Loucy (cell line): ENCODE measurements around the gene PLBD1.

Experiments used
- H2AFZ ChIP-seq: fragments of 200-600 bp; sonication (generic); 2 replicates; pipeline ENCODE4 v1.6.0; 2016; ENCODE audit warnings: antibody characterized with exemption, mild to moderate bottlenecking, low read length, moderate library complexity
- H3F3A ChIP-seq: fragments of 200-600 bp; 2 replicates; pipeline ENCODE4 v1.6.0; 2016; ENCODE audit warnings: antibody characterized with exemption, low read depth, mild to moderate bottlenecking
- H3K27me3 ChIP-seq: fragments of 200-600 bp; sonication (generic); 2 replicates; pipeline ENCODE4 v1.6.1; 2014; ENCODE audit warnings: low read length, mild to moderate bottlenecking; ENCODE audit not compliant: insufficient read depth, poor library complexity, severe bottlenecking
- H3K36me3 ChIP-seq: fragments of 200-600 bp; sonication (generic); 2 replicates; pipeline ENCODE4 v1.6.1; 2016; ENCODE audit warnings: low read length; ENCODE audit not compliant: insufficient read depth
- H3K4me1 ChIP-seq: fragments of 200-600 bp; sonication (generic); 2 replicates; pipeline ENCODE4 v1.5.1; 2014; ENCODE audit warnings: low read length, mild to moderate bottlenecking; ENCODE audit not compliant: insufficient read depth, poor library complexity, severe bottlenecking
- H3K4me2 ChIP-seq: fragments of 200-600 bp; sonication (generic); 2 replicates; pipeline ENCODE4 v1.6.0; 2014; ENCODE audit warnings: antibody characterized with exemption, low read length, low read depth, mild to moderate bottlenecking; ENCODE audit not compliant: poor library complexity, severe bottlenecking
- H3K4me3 ChIP-seq: fragments of 200-600 bp; sonication (generic); 2 replicates; pipeline ENCODE4 v1.5.1; 2014; ENCODE audit warnings: low read length, mild to moderate bottlenecking, mixed read lengths; ENCODE audit not compliant: poor library complexity, severe bottlenecking
- H3K79me2 ChIP-seq: fragments of 200-600 bp; sonication (generic); 2 replicates; pipeline ENCODE4 v1.6.1; 2014; ENCODE audit warnings: low read length; ENCODE audit not compliant: insufficient read depth
- H3K9ac ChIP-seq: fragments of 200-600 bp; sonication (generic); 2 replicates; pipeline ENCODE4 v1.6.0; 2014; ENCODE audit warnings: mild to moderate bottlenecking, low read depth, low read length, moderate library complexity; ENCODE audit not compliant: poor library complexity, severe bottlenecking
- H3K9me2 ChIP-seq: fragments of 200-600 bp; sonication (generic); replicated peaks from 2 replicates; pipeline ENCODE4 v1.6.1; 2016; ENCODE audit warnings: low read depth, low read length, mixed read lengths
- H3K9me3 ChIP-seq: fragments of 200-600 bp; sonication (generic); 2 replicates; pipeline ENCODE4 v1.6.1; 2014; ENCODE audit warnings: mild to moderate bottlenecking, antibody characterized with exemption, low read length, low read depth; ENCODE audit not compliant: insufficient read depth
- H4K20me1 ChIP-seq: fragments of 200-600 bp; sonication (generic); 2 replicates; pipeline ENCODE4 v1.6.0; 2014; ENCODE audit warnings: antibody characterized with exemption, low read length, mild to moderate bottlenecking; ENCODE audit not compliant: insufficient read depth, poor library complexity, severe bottlenecking
- EZH2phosphoT487 ChIP-seq: fragments of 200-600 bp; IDR thresholded peaks from 2 replicates; pipeline ENCODE4 v1.6.1; 2018; ENCODE audit warnings: antibody characterized with exemption, mild to moderate bottlenecking, moderate library complexity, borderline replicate concordance
- TF ChIP-seq, protein P1 (sequence below): fragments of 200-600 bp; sonication (generic); conservative IDR thresholded peaks from 2 replicates; pipeline ENCODE4 v1.5.1; 2014; ENCODE audit warnings: mild to moderate bottlenecking, antibody characterized with exemption, low read length

Gene PLBD1

GRCh38 chr12:14521822-14522221, 45.9 kb downstream of the PLBD1 start:
- no peaks in the 10 kb centered on the region for H3F3A ChIP-seq
- H3K4me3 ChIP-seq: no peak overlapping the region
- peaks cover 12% of the 10 kb centered on the region; the same call in 1 of the 2 replicates for H3K9me3 ChIP-seq
- no peak overlapping the region for H3K9ac ChIP-seq
- no peaks in the 10 kb centered on the region for H3K9me2 ChIP-seq
- no peaks in the 10 kb centered on the region for H3K36me3 ChIP-seq
- H2AFZ ChIP-seq: no peak overlapping the region
- no peak for TF ChIP-seq EZH2phosphoT487
- TF ChIP-seq, protein P1, sequence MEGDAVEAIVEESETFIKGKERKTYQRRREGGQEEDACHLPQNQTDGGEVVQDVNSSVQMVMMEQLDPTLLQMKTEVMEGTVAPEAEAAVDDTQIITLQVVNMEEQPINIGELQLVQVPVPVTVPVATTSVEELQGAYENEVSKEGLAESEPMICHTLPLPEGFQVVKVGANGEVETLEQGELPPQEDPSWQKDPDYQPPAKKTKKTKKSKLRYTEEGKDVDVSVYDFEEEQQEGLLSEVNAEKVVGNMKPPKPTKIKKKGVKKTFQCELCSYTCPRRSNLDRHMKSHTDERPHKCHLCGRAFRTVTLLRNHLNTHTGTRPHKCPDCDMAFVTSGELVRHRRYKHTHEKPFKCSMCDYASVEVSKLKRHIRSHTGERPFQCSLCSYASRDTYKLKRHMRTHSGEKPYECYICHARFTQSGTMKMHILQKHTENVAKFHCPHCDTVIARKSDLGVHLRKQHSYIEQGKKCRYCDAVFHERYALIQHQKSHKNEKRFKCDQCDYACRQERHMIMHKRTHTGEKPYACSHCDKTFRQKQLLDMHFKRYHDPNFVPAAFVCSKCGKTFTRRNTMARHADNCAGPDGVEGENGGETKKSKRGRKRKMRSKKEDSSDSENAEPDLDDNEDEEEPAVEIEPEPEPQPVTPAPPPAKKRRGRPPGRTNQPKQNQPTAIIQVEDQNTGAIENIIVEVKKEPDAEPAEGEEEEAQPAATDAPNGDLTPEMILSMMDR: no peak
- H3K4me1 ChIP-seq: no peaks in the 10 kb centered on the region
- H3K4me2 ChIP-seq: no peak overlapping the region
- H3K79me2 ChIP-seq: no peaks in the 10 kb centered on the region
- H4K20me1 ChIP-seq: no peaks in the 10 kb centered on the region
- H3K27me3 ChIP-seq: no peaks in the 10 kb centered on the region

- H3K9ac ChIP-seq: no peak overlapping the region
- H3K27me3 ChIP-seq: no peaks in the 10 kb centered on the region
- H3K9me2 ChIP-seq: no peaks in the 10 kb centered on the region
- TF ChIP-seq, protein P1: no peak
- no peak for TF ChIP-seq EZH2phosphoT487
- no peak overlapping the region for H3K4me2 ChIP-seq
- H3K4me1 ChIP-seq: no peaks in the 10 kb centered on the region
- H3K9me3 ChIP-seq: no peaks in the 10 kb centered on the region
- H2AFZ ChIP-seq: 0 out of 2 replicates have a peak overlapping the region, but pooled peaks have one; percentile 11
- no peaks in the 10 kb centered on the region for H3K36me3 ChIP-seq
- no peaks in the 10 kb centered on the region for H3K79me2 ChIP-seq
- H3K4me3 ChIP-seq: no peak overlapping the region
- H4K20me1 ChIP-seq: no peaks in the 10 kb centered on the region
- H3F3A ChIP-seq: no peaks in the 10 kb centered on the region
Observed at GRCh38 chr12:14514946-14515345, 52.7 kb downstream of the PLBD1 start.

- no peaks in the 10 kb centered on the region for H3K79me2 ChIP-seq
- no peaks in the 10 kb centered on the region for H3F3A ChIP-seq
- no peaks in the 10 kb centered on the region for H3K9me3 ChIP-seq
- H4K20me1 ChIP-seq: no peaks in the 10 kb centered on the region
- no peaks in the 10 kb centered on the region for H3K27me3 ChIP-seq
- H3K9me2 ChIP-seq: no peaks in the 10 kb centered on the region
- no peak for TF ChIP-seq EZH2phosphoT487
- TF ChIP-seq, protein P1: peak; percentile 71
- no peak overlapping the region for H3K9ac ChIP-seq
- no peak overlapping the region for H3K4me2 ChIP-seq
- H2AFZ ChIP-seq: no peak overlapping the region
- no peaks in the 10 kb centered on the region for H3K36me3 ChIP-seq
- no peak overlapping the region for H3K4me3 ChIP-seq
- no peaks in the 10 kb centered on the region for H3K4me1 ChIP-seq
Observed at GRCh38 chr12:14514154-14514842, 53.4 kb downstream of the PLBD1 start.
